Activated T-helper 1 cell treated with Interleukin-2 at 50 U/mL for 16 hours (primary cell): ENCODE data around the gene YBX3.
A peak's percentile ranks its signal among the peaks of the same experiment; 100 is the strongest.
"Not testable (repeated sequence)": the region's sequence is repeated elsewhere in the genome, so short reads cannot be mapped to it uniquely, and the experiment has no call there.

Source experiments
- DNase-seq: peaks from one replicate; pipeline ENCODE4 v3.0.0-alpha.2; 2020; ENCODE audit warnings: low read depth

Gene YBX3

DNA sequence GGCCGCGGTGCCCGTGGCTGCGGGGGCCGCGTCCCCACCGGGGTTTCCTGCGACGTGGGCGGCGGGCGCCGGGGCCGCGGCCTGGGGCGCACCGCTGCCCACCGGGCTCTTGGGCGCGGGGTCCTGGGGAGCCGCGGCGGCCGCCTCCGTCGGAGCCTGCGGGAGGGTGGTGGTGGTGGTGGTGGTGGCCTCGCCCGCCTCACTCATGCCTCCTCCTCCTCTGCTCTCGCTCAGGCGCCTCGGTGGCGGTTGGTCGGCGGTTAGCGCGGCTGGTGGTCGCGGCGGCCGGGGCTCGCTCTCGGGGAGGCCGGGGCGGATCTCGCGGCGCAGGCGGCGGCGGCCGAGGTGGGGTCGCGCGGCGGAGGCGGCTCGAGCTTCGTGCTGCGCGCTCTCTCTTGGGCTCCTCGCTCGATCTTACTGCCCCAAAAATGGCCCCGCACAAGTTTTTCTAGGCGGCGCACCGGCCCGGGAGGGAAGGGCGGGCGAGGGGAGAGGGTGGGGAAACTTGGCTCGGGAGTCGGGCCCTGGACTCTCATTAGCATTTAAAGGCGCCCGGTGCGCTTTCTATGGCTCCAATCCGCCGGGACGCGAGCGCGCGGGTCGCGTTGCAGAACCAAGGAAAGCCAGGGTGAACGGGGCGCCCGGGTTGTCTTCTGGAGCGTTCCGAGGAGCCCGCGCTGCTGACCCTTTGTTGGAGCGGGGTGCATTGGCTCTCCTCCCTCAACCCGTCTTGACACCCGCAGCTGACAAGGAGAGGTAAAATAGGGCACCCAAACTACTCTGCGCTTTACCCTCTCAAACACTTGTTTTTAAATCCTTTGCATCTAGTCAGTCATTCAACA lies at the start of gene YBX3:
Gene YBX3, minus strand, starts transcription at position 419 of the 842 bp plus-strand sequence. Its CDS starts 212 bp downstream, at position 207.
- no peak for DNase-seq

DNA sequence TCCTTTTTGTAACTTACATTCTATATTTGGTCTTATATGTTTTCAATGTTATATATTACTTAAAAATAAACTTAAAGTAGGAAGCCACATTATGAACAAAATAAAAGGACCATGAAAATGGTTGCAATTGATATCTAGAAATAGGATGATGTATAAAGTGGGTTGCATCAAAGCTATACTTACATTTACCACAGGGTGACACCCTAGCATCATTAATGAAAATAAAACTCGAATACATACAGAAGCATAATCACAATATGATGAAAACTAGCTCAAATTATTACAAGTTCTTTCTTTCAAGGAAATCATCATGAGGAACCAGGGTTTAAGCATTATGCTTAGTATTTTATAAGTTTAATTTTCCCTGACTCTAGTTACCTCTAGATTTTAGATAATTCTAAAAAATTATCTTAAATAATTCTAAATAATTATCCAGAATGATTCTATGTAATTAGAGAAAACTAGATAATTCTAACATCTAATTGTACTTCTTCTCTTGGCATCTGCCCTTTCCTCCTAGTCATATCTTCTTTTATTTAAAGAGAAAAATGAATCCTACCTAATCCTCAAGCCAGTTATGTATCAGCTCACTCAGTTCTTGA lies 48.1 kb upstream of the YBX3 start:
- DNase-seq: no peak

DNA sequence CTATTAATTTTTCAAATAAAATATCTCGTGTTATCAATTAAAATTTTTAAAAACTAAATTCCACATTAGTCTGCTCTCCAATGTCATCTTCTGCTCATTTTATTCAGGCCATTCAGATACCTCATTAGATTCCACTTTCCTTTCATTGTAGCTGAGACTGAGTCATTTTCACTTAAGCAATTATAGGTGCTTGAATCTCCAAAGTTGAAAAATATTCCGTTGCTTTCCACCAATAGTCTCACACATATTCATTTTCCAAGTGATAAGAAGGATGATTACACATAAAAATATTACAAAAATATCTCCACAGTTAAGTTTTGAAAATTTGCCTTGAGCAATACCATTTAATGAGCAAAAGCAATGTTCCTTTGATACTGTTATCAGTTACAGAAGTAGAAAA lies 36.5 kb upstream of the YBX3 start:
- no peak for DNase-seq

DNA sequence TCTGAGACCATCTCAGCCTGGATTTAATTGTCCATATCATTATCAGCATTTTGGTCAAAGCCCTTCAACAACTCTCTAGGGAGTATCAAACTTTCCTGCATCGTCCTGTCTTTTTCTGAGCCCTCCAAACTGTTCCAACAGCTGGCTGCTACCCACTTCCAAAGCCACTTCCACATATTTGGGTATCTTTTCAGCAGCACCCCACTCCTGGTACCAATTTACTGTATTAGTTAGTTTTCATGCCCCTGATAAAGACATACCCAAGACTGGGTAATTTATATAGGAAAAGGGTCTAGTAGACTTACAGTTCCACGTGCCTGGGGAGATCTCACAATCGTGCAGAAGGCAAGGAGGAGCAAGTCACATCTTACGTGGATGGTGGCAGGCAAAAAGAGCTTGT lies 33.1 kb upstream of the YBX3 start:
- DNase-seq: no peak

DNA sequence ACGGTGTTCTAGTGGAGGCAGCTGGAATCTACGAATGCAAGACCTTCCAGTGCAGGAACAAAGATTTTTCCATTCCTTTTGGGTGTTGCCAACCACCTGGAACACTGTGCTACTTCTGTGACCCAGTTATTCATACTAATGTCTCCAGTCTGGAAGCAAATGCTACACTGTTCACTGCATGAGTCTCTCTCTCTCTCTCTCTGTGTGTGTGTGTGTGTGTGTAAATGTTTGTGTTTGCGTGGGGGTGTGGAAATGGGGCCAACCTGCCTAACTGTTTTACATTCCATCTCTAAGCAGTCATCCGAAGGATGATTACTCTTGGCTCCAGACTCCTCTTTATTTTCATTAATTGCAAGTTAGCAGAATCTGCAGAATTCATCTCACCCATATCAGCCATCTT lies 29.9 kb upstream of the YBX3 start:
- no peak for DNase-seq

DNA sequence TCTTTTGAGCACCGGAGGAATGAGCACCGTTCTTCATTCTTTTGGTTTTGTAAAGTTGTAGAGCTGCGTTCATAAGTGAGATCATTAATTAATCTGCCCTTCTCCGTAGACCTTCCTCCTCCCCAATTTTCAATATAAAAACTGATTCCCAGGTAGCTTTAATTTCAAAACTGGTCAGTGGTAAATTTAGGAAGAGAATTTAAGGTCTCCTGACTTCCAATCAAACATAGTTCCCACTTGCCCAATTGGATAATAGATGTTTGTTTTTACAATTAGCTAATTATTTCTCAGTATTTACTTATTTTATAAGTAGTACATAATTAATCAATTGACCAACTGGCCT lies 27.2 kb upstream of the YBX3 start:
- no peak for DNase-seq

DNA sequence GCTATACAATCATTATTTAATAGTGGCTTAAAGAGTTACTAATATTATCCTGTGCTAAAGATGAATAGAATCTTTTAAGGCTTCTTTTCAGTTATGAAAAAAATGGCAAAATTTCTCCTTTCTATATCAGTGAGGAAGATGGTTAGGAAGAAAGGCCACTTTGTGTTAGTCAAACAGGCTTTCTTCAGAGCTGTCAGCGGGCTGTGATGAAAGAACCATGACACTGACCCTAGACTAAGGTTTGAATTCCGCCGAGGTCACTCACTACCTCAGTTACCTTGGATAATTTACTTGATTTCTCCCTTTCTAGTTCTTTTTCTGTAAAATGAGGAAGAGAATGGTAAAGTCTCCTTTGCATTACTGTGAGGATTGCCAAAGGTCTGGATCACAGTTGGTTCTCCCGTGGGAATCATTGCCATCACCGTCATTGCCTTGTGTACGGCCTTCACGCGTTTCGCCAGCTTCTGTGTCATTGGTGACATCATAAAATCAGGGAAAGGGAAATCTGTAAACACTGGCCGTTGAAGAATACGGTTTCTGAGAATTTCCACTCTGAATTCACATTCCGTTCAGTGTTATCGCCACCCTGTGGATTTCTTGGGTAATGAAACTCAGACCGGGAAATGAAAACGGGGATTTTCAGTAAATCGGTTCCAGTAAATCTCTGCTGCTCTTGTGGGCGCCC lies 26.7 kb upstream of the YBX3 start:
- DNase-seq: peak; percentile 25

DNA sequence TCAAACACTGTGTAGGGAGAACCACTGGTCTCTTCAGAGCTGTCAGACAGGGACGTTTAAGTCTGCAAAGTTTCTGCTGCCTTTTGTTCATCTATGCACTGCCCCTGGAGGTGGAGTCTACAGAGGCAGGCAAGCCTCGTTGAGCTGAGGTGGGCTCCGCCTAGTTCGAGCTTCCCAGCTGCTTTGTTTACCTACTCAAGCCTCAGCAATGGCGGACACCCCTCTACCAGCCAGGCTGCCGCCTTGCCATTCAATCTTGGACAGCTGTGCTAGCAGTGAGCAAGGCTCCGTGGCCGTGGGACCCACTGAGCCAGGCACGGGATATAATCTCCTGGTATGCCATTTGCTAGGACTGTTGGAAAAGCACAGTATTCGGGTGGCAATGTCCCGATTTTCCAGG lies 24.6 kb upstream of the YBX3 start:
- DNase-seq: no peak

DNA sequence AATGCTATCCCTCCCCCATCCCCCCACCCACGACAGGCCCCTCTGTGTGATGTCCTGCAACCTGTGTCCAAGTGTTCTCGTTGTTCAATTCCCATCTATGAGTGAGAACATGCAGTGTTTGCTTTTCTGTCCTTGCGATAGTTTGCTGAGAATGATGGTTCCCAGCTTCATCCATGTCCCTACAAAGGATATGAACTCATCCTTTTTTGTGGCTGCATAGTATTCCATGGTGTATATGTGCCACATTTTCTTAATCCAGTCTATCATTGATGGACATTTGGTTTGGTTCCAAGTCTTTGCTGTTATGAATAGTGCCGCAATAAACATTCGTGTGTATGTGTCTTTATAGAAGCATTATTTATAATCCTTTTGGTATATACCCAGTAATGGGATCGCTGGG lies 20.3 kb upstream of the YBX3 start:
- not testable (repeated sequence) for DNase-seq

DNA sequence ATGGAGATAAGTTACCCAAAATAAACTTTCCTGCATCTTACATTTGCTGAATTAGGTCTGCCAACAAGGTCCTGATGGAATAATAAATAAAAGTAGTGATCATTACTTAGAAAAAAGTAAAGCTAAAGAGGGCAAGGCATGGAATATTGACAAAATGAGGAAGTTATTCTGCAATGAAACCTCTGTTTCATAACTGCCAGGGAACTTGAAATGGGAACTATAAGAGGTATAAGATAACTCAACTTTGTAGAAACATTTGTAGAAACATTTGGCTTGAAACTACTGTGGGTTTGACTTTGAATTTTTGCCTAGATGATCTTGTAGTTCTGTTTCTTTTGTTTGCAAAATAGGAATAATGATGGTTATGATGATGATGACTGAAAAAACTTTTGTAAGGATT lies 18.7 kb upstream of the YBX3 start:
- no peak for DNase-seq

DNA sequence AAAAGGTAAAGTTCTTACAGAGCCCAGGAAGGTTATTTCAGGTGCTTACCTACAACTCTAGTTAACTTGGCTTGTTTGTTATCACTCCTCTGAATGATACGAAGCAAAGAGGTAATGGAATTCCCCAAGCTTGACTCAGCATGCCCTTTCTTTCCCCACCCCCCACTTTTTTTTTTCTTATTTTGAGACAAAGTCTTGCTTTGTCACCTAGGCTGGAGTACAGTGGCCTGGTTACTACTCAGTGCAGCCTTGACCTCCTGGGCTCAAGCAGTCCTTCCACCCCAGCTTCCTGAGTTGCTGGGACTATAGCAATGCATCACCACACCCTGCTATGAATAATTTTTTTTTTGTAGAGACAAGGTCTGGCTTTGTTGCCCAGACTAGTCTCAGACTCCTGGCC lies 17.1 kb upstream of the YBX3 start:
- no peak for DNase-seq

DNA sequence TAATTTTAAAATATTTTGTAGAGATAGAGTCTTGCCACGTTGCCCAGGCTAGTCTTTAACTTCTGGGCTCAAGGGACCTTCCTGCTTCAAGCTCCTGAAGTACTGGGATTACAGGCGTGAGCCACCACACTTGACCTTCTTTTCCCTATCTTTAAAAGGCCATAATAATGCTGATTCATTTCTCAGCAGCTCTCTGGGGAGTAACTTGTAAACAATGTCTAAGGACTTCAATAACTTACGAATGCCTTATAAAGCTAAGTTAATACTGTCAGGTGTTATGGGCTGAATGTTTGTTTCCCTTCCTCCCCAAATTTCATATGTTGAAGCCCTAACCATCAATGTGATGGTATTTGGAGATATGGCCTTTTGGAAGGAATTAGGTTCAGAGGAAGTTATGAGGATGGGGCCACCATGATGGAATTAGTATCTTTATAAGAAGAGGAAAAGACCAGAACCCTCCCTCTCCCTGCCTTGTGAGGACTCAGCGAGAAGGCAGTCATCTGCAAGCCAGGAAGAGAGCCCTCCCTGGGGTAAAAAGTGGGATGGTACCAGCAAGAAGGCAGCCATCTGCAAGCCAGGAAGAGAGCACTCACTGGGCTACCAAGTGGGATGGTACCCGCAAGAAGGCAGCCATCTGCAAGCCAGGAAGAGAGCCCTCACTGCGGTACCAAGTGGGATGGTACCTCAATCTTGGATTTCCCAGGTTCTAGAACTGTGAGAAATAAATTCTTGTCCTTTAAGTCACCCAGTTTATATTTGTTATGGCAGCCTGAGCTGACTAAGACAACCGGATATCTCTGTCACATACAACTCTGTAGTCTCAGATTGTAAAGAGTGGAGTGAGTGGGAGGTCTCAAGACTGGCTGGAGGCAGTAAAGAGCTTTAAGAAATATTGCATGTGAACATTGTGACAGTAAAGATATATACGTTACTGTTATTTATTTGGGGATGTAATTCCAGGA lies 16.3 kb upstream of the YBX3 start:
- no peak for DNase-seq

DNA sequence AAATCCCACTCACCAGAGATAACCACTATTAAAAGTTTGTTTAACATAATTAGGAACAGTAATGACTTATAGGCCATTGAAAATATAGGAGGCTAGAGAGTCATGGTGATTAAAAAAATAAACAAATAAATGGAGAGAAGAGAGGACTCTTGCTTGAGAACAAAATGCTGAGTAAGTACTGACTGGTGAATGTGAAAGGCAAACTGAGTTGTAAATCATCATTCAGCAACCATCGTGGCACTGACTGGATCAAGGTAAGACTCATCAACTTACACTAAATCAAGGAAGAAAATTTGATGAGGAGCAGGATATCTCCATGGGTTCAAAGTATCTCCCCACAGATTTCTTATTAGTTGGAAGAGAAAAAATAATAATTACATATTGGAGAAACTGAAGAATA lies 14.1 kb upstream of the YBX3 start:
- no peak for DNase-seq

DNA sequence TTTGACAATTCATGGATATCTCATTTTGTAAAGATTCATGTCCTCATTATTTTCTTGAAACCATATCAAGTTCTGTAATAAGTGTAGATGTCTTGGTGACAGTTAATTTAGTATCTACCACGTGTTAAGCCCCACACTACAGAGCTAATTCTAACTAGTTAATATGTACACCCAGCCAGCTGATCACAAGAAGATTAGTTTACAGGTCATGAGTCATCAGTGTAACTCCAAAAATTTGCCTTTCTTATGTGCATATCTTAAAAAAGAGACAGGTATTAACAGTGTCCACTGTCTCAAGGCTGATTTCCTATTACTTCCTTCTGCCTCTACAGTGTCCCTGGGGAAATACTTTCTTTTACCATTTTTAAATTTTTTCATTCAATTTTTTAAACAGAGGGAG lies 13.3 kb upstream of the YBX3 start:
- no peak for DNase-seq

DNA sequence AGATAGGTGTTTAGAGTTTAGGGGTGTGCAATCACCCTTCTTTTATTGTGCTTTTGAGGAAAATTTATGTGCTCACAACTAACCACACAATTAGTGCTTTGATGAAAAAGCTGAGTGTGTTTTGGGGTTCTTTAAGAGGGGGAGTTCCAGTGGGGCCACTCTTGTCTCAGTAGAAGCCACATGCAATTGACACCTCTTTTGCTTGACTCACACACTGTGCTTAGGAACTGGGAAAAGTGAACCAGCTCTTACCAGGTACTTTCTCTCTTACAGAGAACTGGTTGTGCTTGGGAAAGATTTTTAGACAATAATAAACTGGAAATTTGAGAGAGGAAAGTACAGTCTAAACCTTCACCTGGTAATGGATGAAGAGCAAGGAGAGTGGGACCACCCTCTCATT lies 12.3 kb upstream of the YBX3 start:
- DNase-seq: no peak

DNA sequence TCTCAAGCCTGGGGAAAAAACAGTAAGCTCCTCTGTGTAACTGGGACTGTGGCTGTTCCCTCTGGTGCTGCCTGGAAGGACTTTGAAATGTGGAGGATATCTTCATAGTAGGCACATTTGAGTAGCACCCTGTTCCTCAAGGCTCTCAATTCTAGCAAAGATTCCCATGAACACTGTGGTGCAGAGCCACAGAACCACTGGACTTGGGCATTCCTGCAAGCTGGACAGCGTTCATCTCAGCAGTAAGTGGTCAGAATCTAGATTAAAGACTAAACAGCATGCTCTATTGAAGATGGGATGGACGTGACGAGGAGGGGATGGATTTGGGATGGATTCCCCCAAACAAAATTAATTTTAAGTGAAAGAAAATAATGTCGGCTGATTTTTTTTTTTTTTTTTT lies 9.4 kb upstream of the YBX3 start:
- DNase-seq: no peak

DNA sequence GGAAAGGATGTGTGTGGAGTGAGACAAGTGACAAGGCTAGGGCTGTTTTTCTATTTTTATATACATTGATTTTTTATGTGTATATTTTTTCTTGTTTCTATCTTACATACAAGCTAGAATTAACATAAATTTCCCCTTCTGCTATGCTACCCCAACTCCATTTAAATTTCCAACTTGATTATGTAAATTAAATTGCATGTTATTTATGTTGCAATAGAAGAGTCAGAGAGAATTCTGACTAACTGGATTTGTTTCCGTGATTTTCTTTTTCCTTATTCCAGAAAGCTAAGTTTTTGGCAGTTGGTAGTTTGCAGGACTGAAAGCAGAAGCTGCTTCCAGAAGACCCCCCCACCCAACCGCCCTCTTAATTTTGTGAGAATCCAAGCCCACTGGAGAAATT lies 8.9 kb upstream of the YBX3 start:
- no peak for DNase-seq

DNA sequence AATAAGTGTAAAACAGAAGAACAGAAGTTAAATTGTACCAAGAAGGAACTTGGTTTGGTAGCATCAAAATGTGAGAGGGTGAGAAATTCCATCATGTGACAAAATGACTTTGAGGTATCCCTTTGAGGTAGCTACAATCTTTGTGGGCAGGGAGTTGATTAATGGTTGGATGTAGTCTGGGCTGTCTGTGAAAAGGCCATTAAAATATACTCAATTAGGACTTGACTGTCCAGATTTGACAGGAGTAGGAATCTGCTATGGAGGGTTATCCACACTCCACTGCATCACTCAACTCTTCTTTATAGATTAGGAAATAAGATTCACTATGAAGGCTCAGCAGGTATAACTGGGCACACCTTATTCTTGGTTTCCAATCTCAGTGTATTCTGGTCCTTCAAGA lies 7.4 kb upstream of the YBX3 start:
- DNase-seq: no peak

DNA sequence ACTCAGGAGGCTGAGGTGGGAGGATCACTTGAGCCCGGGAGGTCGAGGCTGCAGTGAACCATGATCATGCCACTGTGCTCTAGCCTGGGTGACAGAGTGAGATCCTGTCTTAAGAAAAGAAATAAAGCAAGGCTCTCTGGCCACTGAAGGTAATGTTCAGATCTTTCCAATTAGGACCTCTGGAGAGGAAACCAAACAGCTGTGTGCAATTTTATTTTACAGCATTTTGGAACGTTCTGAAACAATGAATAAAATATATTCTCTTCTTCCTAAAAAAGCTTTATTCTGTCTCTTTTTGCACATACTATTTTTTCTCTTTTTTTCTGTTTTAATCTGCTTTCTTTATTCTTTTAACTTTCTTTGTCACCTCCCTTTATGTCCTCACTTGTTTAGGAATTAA lies 5.0 kb upstream of the YBX3 start:
- DNase-seq: no peak

DNA sequence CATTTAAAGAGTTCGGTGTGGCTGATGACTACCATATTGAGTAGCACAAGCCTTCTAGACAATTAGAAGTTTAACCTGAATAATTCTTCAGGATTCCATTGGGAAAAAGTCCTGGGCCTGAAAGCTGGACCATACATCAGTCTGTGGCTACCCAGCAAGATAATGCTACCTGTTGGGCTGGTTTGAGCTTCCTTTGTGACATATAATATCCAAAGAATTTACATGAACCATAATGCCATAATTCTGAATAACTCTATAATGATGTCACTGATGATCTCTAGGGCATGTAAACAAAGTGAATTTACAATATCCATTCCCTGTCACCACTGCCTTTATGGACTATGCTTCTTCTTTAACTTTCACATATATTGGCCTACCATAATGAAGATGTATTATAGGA lies 3.8 kb upstream of the YBX3 start:
- no peak for DNase-seq

DNA sequence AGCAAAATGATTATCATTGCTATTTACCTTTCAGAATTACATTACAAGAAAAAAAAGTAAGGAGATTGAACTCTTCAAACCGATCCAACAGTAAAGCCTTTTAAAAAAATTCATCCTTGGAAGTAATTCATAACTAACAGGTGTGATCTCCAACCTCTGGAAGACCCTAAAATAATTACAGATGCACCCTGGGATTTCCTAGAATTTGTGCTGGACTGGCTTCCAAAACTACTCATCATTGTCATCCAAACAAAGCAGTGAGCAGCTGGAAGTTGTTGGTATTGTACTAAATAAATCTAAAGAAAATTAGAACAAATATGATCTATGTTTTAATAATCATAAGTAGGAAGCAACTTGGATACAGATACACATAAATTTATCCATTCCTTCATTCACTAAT lies 1.9 kb upstream of the YBX3 start:
- DNase-seq: no peak

DNA sequence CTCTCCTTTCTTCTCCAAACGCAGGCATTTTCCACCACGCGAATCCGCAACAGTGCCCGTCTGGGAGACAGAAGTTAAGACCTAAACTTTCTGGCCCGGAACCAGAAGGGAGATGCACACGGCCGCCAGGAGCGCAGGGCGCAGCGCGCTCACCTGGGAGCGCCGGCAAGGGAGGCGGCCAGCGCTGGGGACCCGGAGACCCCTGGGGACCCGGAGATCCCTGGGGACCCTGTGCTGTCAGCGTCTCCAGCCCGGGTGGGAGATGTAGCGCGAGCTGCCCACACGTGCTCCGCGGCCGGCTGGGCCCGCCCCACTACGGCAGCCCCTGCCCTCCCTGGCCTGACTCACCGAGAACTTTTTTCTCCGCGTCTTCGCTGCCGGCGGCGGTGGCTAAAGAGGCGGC lies 620 bp downstream of the YBX3 start:
- DNase-seq: no peak
